Liver (tissue), 9 donors: ENCODE data around the gene CAV2. TPM values are rescaled to one million over a fixed set of nuclear protein-coding genes. Genes with fewer than 3 reads are reported as not detected.

Source experiments
- DNase-seq: peaks from one replicate; pipeline ENCODE4 v3.0.0-alpha.2; 2017; ENCODE audit warnings: low spot score
- H3K27ac ChIP-seq, 2 donors: one replicate each; pipeline ENCODE4 v1.7.0; 2013; ENCODE audit warnings: inconsistent platforms in 2 of 2, low read length in 2 of 2, control low read depth in 1 of 2, low read depth in 1 of 2, mild to moderate bottlenecking in 1 of 2
- H3K27me3 ChIP-seq, 4 donors: one replicate each; pipeline versions ENCODE4 v1.6.1 to v1.7.0; 2013; ENCODE audit warnings: low read length in 3 of 4, inconsistent platforms in 1 of 4, mild to moderate bottlenecking in 1 of 4, moderate library complexity in 1 of 4; ENCODE audit not compliant: control insufficient read depth in 4 of 4, insufficient read depth in 4 of 4
- H3K36me3 ChIP-seq, 4 donors: one replicate each; pipeline versions ENCODE4 v1.6.1 to v1.7.0; 2013; ENCODE audit warnings: low read length in 3 of 4, mild to moderate bottlenecking in 3 of 4, low read depth in 1 of 4, moderate library complexity in 1 of 4; ENCODE audit not compliant: control insufficient read depth in 4 of 4, insufficient read depth in 3 of 4
- H3K4me1 ChIP-seq, 4 donors: one replicate each; pipeline versions ENCODE4 v1.6.1 to v1.7.0; 2013; ENCODE audit warnings: low read length in 3 of 4, mild to moderate bottlenecking in 3 of 4, moderate library complexity in 1 of 4; ENCODE audit not compliant: control insufficient read depth in 4 of 4, insufficient read depth in 4 of 4
- H3K4me3 ChIP-seq, 3 donors: one replicate each; pipeline versions ENCODE4 v1.6.1 to v1.7.0; 2013; ENCODE audit warnings: low read length in 3 of 3, control low read depth in 1 of 3, low read depth in 1 of 3, mild to moderate bottlenecking in 1 of 3
- H3K9ac ChIP-seq, 2 donors: one replicate each; pipeline ENCODE4 v1.7.0; 2013; ENCODE audit warnings: low read length in 2 of 2, mild to moderate bottlenecking in 2 of 2, moderate library complexity in 2 of 2, control low read depth in 1 of 2, low read depth in 1 of 2
- H3K9me3 ChIP-seq, 4 donors: one replicate each; pipeline versions ENCODE4 v1.6.1 to v1.7.0; 2013; ENCODE audit warnings: low read length in 3 of 4; ENCODE audit not compliant: control insufficient read depth in 4 of 4
- EGR1 ChIP-seq, 2 donors: IDR thresholded peaks; 2 replicates each; pipeline ENCODE4 v1.6.1; 2016 to 2018; ENCODE audit warnings: antibody characterized with exemption in 2 of 2, low read depth in 2 of 2
- FOXA1 ChIP-seq: IDR thresholded peaks from 2 replicates; pipeline ENCODE4 v1.6.1; 2016; ENCODE audit warnings: antibody characterized with exemption
- FOXA2 ChIP-seq: IDR thresholded peaks from 2 replicates; pipeline ENCODE4 v1.6.1; 2016; ENCODE audit warnings: antibody characterized with exemption
- GABPA ChIP-seq, 2 donors: IDR thresholded peaks in 1 of 2; conservative IDR thresholded peaks in 1 of 2; 2 replicates each; pipeline ENCODE4 v1.6.1; 2016; ENCODE audit warnings: antibody characterized with exemption in 2 of 2, mild to moderate bottlenecking in 1 of 2, moderate library complexity in 1 of 2
- HNF4A ChIP-seq, 2 donors: conservative IDR thresholded peaks; 2 replicates each; pipeline ENCODE4 v1.6.1; 2016; ENCODE audit warnings: antibody characterized with exemption in 2 of 2, mild to moderate bottlenecking in 2 of 2
- HNF4G ChIP-seq: IDR thresholded peaks from 2 replicates; pipeline ENCODE4 v1.6.1; 2016; ENCODE audit warnings: antibody characterized with exemption
- JUND ChIP-seq, 2 donors: IDR thresholded peaks; 2 replicates each; pipeline ENCODE4 v1.6.1; 2016; ENCODE audit warnings: antibody characterized with exemption in 2 of 2
- NR2F2 ChIP-seq: IDR thresholded peaks from 2 replicates; pipeline ENCODE4 v1.6.1; 2016; ENCODE audit warnings: antibody characterized with exemption
- RAD21 ChIP-seq, 2 donors: IDR thresholded peaks; 2 replicates each; pipeline ENCODE4 v1.6.1; 2016; ENCODE audit warnings: antibody characterized with exemption in 2 of 2, mild to moderate bottlenecking in 2 of 2
- RXRA ChIP-seq, 2 donors: IDR thresholded peaks; 2 replicates each; pipeline ENCODE4 v1.6.1; 2017 to 2018; ENCODE audit warnings: antibody characterized with exemption in 2 of 2, mild to moderate bottlenecking in 1 of 2
- SP1 ChIP-seq: IDR thresholded peaks from 2 replicates; pipeline ENCODE4 v1.6.1; 2018; ENCODE audit warnings: antibody characterized with exemption, mild to moderate bottlenecking
- TAF1 ChIP-seq: conservative IDR thresholded peaks from 2 replicates; pipeline ENCODE4 v1.6.1; 2016; ENCODE audit warnings: antibody characterized with exemption, mild to moderate bottlenecking
- YY1 ChIP-seq: IDR thresholded peaks from 2 replicates; pipeline ENCODE4 v1.6.1; 2016; ENCODE audit warnings: antibody characterized with exemption, mild to moderate bottlenecking
- WGBS: extraction: QIAGEN DNeasy Blood & Tissue Kit; methylation state at CpG from one replicate; pipeline ENCODE4 v1.1.7; 2013; 5-methylcytosine and 5-hydroxymethylcytosine counted together
- polyA plus RNA-seq, 2 donors: library from polyadenylated mRNA; stranded (reverse) in 1 of 2; unstranded in 1 of 2; fragments of 200-250 nt in 1 of 2; fragments of >200 nt in 1 of 2; fragmentation: Nextera tagmentation in 1 of 2; extraction: Ambion mirVana in 1 of 2; gene quantifications; one replicate each; pipeline versions ENCODE4 v1.2.1 to v1.2.3, GENCODE V29; 2013 to 2015
- total RNA-seq, 2 donors: library from RNA; depleted of rRNA; stranded (reverse); fragments of >200 nt; gene quantifications; one replicate each; pipeline ENCODE4 v1.2.3, GENCODE V29; 2014
- TF ChIP-seq, protein P1 (sequence below): IDR thresholded peaks from 2 replicates; pipeline ENCODE4 v1.6.1; 2016; ENCODE audit warnings: antibody characterized with exemption, mild to moderate bottlenecking
- TF ChIP-seq, protein P2 (sequence below): fragments of 150-350 bp; IDR thresholded peaks from 2 replicates; pipeline ENCODE4 v1.5.1; 2017; ENCODE audit warnings: improper control_type of control experiment, low read depth, low read length; ENCODE audit not compliant: missing input control
- TF ChIP-seq, protein P3 (sequence below): IDR thresholded peaks from 2 replicates; pipeline ENCODE4 v1.6.1; 2016; ENCODE audit warnings: antibody characterized with exemption
- TF ChIP-seq, protein P4 (sequence below): IDR thresholded peaks from 2 replicates; pipeline ENCODE4 v1.6.1; 2016; ENCODE audit warnings: antibody characterized with exemption
- TF ChIP-seq, protein P5 (sequence below): IDR thresholded peaks from 2 replicates; pipeline ENCODE4 v1.6.1; 2016; ENCODE audit warnings: antibody characterized with exemption
- donor health status: healthy.
- donor health status: healthy.
- donor health status: healthy.
- donor health status: healthy.
- donor health status: healthy.

CAV2 gene
- total and polyA plus RNA-seq, 4 donors = 6.8 to 29.7 (median 19.9) TPM

DNA sequence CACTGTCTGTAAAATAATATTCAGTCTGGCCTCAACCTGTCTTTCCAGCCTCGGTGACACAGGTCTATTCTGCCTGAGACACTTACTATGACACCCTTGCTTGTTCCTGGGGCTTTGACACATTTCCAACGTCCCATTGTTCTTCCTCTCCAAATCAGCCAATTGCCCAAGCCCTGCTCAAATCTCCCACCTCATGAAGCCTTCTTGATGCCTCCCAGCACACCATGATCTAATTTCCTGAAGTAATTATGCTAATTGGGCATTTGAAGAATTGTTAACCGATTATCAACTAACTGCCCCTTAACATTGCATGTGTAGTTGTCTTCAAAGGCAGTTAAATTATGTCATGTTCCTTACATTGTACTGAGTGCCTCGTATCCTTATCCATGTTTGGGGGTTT, 58.4 kb downstream of the CAV2 start:
- H3K27ac ChIP-seq = no peak overlapping the region
- H3K4me3 ChIP-seq = no peak overlapping the region
- TF ChIP-seq JUND (IDR thresholded peaks at IDR 0.05) (no peak), RXRA (IDR thresholded peaks at IDR 0.05) (no peak), TAF1 (no peak), GABPA (IDR thresholded peaks at IDR 0.05 in 1 of 2, conservative IDR thresholded peaks at IDR 0.05 in 1 of 2) (no peak), YY1 (no peak), RAD21 (IDR thresholded peaks at IDR 0.05) (no peak), NR2F2 (no peak), FOXA1 (no peak), HNF4A (conservative IDR thresholded peaks at IDR 0.05) (no peak), HNF4G (no peak), FOXA2 (no peak), EGR1 (IDR thresholded peaks at IDR 0.05; ENCODE audit: low read depth in 2 of 2) (no peak), SP1 (no peak)
- TF ChIP-seq, protein P1, sequence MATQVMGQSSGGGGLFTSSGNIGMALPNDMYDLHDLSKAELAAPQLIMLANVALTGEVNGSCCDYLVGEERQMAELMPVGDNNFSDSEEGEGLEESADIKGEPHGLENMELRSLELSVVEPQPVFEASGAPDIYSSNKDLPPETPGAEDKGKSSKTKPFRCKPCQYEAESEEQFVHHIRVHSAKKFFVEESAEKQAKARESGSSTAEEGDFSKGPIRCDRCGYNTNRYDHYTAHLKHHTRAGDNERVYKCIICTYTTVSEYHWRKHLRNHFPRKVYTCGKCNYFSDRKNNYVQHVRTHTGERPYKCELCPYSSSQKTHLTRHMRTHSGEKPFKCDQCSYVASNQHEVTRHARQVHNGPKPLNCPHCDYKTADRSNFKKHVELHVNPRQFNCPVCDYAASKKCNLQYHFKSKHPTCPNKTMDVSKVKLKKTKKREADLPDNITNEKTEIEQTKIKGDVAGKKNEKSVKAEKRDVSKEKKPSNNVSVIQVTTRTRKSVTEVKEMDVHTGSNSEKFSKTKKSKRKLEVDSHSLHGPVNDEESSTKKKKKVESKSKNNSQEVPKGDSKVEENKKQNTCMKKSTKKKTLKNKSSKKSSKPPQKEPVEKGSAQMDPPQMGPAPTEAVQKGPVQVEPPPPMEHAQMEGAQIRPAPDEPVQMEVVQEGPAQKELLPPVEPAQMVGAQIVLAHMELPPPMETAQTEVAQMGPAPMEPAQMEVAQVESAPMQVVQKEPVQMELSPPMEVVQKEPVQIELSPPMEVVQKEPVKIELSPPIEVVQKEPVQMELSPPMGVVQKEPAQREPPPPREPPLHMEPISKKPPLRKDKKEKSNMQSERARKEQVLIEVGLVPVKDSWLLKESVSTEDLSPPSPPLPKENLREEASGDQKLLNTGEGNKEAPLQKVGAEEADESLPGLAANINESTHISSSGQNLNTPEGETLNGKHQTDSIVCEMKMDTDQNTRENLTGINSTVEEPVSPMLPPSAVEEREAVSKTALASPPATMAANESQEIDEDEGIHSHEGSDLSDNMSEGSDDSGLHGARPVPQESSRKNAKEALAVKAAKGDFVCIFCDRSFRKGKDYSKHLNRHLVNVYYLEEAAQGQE = no peak
- TF ChIP-seq, protein P2, sequence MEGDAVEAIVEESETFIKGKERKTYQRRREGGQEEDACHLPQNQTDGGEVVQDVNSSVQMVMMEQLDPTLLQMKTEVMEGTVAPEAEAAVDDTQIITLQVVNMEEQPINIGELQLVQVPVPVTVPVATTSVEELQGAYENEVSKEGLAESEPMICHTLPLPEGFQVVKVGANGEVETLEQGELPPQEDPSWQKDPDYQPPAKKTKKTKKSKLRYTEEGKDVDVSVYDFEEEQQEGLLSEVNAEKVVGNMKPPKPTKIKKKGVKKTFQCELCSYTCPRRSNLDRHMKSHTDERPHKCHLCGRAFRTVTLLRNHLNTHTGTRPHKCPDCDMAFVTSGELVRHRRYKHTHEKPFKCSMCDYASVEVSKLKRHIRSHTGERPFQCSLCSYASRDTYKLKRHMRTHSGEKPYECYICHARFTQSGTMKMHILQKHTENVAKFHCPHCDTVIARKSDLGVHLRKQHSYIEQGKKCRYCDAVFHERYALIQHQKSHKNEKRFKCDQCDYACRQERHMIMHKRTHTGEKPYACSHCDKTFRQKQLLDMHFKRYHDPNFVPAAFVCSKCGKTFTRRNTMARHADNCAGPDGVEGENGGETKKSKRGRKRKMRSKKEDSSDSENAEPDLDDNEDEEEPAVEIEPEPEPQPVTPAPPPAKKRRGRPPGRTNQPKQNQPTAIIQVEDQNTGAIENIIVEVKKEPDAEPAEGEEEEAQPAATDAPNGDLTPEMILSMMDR = no peak
- TF ChIP-seq, protein P3, sequence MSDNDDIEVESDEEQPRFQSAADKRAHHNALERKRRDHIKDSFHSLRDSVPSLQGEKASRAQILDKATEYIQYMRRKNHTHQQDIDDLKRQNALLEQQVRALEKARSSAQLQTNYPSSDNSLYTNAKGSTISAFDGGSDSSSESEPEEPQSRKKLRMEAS = no peak
- TF ChIP-seq, protein P4, sequence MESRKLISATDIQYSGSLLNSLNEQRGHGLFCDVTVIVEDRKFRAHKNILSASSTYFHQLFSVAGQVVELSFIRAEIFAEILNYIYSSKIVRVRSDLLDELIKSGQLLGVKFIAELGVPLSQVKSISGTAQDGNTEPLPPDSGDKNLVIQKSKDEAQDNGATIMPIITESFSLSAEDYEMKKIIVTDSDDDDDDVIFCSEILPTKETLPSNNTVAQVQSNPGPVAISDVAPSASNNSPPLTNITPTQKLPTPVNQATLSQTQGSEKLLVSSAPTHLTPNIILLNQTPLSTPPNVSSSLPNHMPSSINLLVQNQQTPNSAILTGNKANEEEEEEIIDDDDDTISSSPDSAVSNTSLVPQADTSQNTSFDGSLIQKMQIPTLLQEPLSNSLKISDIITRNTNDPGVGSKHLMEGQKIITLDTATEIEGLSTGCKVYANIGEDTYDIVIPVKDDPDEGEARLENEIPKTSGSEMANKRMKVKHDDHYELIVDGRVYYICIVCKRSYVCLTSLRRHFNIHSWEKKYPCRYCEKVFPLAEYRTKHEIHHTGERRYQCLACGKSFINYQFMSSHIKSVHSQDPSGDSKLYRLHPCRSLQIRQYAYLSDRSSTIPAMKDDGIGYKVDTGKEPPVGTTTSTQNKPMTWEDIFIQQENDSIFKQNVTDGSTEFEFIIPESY = no peak
- TF ChIP-seq, protein P5, sequence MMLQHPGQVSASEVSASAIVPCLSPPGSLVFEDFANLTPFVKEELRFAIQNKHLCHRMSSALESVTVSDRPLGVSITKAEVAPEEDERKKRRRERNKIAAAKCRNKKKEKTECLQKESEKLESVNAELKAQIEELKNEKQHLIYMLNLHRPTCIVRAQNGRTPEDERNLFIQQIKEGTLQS = no peak
- no peaks in the 10 kb centered on the region for H3K9me3 ChIP-seq
- DNase-seq = no peak
- H3K36me3 ChIP-seq = no peaks in the 10 kb centered on the region
- no peak overlapping the region for H3K9ac ChIP-seq
- H3K4me1 ChIP-seq = no peaks in the 10 kb centered on the region
- WGBS = 80% methylated on average over 4 of the region's 4 CpGs
- no peaks in the 10 kb centered on the region for H3K27me3 ChIP-seq

Other genes with a start within 250 kb of the CAV2 start
- gene CAV1, start 25.3 kb downstream of the CAV2 start, total RNA-seq = 10 to 100 TPM; 11.8 to 13.4 TPM
- gene CAV1, start 25.3 kb downstream of the CAV2 start, polyA plus RNA-seq = 10 to 100 TPM in 1 of 2 donors, 1 to 10 TPM in 1; 9.9 to 11.4 TPM
- gene MET, start 172.5 kb downstream of the CAV2 start, total RNA-seq = 10 to 100 TPM; 39.9 to 41.9 TPM
- gene MET, start 172.5 kb downstream of the CAV2 start, polyA plus RNA-seq = 10 to 100 TPM; 10.2 to 10.9 TPM